Measurements from ENCODE around the gene SLC24A1. TPM values are rescaled to one million over a fixed set of nuclear protein-coding genes. Genes with fewer than 3 reads are reported as not detected.

SLC24A1 gene
- total RNA-seq, 2 donors from 2014 or later, result 8.9 to 14.5 TPM

DNA sequence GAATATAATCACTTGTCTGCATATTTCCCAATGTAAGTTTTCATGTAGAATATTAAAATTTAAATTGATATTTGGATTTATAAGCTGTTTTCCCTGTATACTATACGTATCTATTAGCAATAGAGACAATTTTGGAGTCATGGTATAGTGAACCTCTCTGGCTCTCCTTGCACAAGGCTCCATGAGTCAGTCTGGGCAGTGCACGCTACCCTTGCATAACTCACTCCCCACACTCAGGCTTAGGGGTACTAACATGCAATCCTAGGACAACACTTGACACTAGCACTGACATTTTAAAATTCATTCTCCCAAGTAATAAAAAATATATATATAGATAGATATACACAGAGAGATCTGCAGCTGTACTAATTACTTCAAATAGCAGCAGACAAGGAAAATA is 39.2 kb downstream of the SLC24A1 start:
- no peaks in the 10 kb centered on the region for H3K9me3 ChIP-seq
- 97% methylated on average over 2 of the region's 2 CpGs for WGBS
- H3K36me3 ChIP-seq, result no peaks in the 10 kb centered on the region
- no peak for DNase-seq (ENCODE audit: low spot score)
- no peak for TF ChIP-seq POLR2AphosphoS5 (IDR thresholded peaks at IDR 0.05)
- TF ChIP-seq POLR2A (IDR thresholded peaks at IDR 0.05), result no peak
- no peak for TF ChIP-seq CTCF (IDR thresholded peaks at IDR 0.05)
- no peak overlapping the region for H3K4me3 ChIP-seq
- no peaks in the 10 kb centered on the region for H3K4me1 ChIP-seq (replicated peaks)
- intact Hi-C loops (cut with DNase I), result no loop called here
- H3K27me3 ChIP-seq (replicated peaks; ENCODE audit: insufficient read depth), result no peaks in the 10 kb centered on the region
- no peak overlapping the region for H3K27ac ChIP-seq

- no peak overlapping the region for H3K4me3 ChIP-seq
- intact Hi-C loops (cut with DNase I), result no loop called here
- WGBS, result 81% methylated on average over 3 of the region's 3 CpGs
- no peak overlapping the region for H3K27ac ChIP-seq
- H3K4me1 ChIP-seq (replicated peaks), result no peaks in the 10 kb centered on the region
- TF ChIP-seq POLR2A (IDR thresholded peaks at IDR 0.05) (no peak), CTCF (IDR thresholded peaks at IDR 0.05) (no peak), POLR2AphosphoS5 (IDR thresholded peaks at IDR 0.05) (no peak)
- no peaks in the 10 kb centered on the region for H3K36me3 ChIP-seq
- no peaks in the 10 kb centered on the region for H3K27me3 ChIP-seq (replicated peaks; ENCODE audit: insufficient read depth)
- no peaks in the 10 kb centered on the region for H3K9me3 ChIP-seq
- no peak for DNase-seq (ENCODE audit: low spot score)
Measured at GRCh38 chr15:65663521-65663920, 41.8 kb downstream of the SLC24A1 start.

GRCh38 chr15:65666257-65666656 is 44.5 kb downstream of the SLC24A1 start:
- intact Hi-C loops (cut with DNase I), result no loop called here
- Histone ChIP-seq H3K4me3 (no peak overlapping the region), H3K36me3 (no peaks in the 10 kb centered on the region), H3K4me1 (replicated peaks) (no peaks in the 10 kb centered on the region), H3K9me3 (no peaks in the 10 kb centered on the region), H3K27ac (no peak overlapping the region), H3K27me3 (replicated peaks; ENCODE audit: insufficient read depth) (no peaks in the 10 kb centered on the region)
- TF ChIP-seq POLR2AphosphoS5 (IDR thresholded peaks at IDR 0.05) (no peak), POLR2A (IDR thresholded peaks at IDR 0.05) (no peak), CTCF (IDR thresholded peaks at IDR 0.05) (no peak)
- DNase-seq (ENCODE audit: low spot score), result no peak
- WGBS, result 76% methylated on average over 3 of the region's 3 CpGs

GRCh38 chr15:65675551-65675950 is 53.8 kb downstream of the SLC24A1 start:
- Histone ChIP-seq H3K4me1 (replicated peaks) (no peaks in the 10 kb centered on the region), H3K27ac (no peak overlapping the region), H3K4me3 (no peak overlapping the region), H3K27me3 (replicated peaks; ENCODE audit: insufficient read depth) (no peaks in the 10 kb centered on the region), H3K9me3 (no peaks in the 10 kb centered on the region), H3K36me3 (no peaks in the 10 kb centered on the region)
- TF ChIP-seq POLR2AphosphoS5 (IDR thresholded peaks at IDR 0.05) (no peak), POLR2A (IDR thresholded peaks at IDR 0.05) (no peak), CTCF (IDR thresholded peaks at IDR 0.05) (no peak)
- intact Hi-C loops (cut with DNase I), result no loop called here
- no peak for DNase-seq (ENCODE audit: low spot score)
- WGBS, result 77% methylated on average over 1 of the region's 1 CpG

DNA sequence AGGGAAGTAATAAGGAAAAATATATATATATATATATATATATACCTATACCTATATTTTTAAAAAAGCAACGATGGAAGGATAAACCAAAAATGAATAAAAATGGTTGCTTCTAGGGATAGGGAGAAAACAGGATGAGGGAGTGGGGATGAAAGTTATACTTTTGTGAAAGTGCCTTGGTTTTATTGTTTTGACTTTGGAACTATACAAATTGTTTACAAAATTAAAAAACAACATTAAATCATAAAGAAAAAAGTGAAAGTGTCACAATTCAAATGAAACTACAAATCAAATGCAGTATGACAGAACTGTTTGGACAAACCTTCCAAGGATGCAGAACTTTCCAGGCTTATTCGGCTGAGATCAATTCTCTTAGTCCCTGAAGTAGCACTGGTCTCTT is 54.4 kb downstream of the SLC24A1 start:
- no peak for DNase-seq (ENCODE audit: low spot score)
- Histone ChIP-seq H3K4me1 (replicated peaks) (no peaks in the 10 kb centered on the region), H3K4me3 (no peak overlapping the region), H3K36me3 (no peaks in the 10 kb centered on the region), H3K9me3 (no peaks in the 10 kb centered on the region), H3K27me3 (replicated peaks; ENCODE audit: insufficient read depth) (no peaks in the 10 kb centered on the region), H3K27ac (no peak overlapping the region)
- TF ChIP-seq CTCF (IDR thresholded peaks at IDR 0.05), result no peak
- TF ChIP-seq POLR2A (IDR thresholded peaks at IDR 0.05), result no peak
- TF ChIP-seq POLR2AphosphoS5 (IDR thresholded peaks at IDR 0.05), result no peak
- intact Hi-C loops (cut with DNase I), result no loop called here
- 87% methylated on average over 2 of the region's 2 CpGs for WGBS
